ENCODE measurements around the gene ADAM12. TPM values are rescaled to one million over a fixed set of nuclear protein-coding genes. Genes with fewer than 3 reads are reported as not detected.
A peak's percentile ranks its signal among the peaks of the same experiment; 100 is the strongest.

The ADAM12 gene
- total RNA-seq (under 1 TPM in 1 of 2 experiments, not detected in 1; 0.49 TPM), polyA plus RNA-seq (not detected), total RNA-seq (0 to 0.09 (median 0) reads per million in 6 experiments)

GRCh38 chr10:126387931-126388911 lies at the start of gene ADAM12:
Gene ADAM12 (minus strand): TSS chr10:126388477. CDS start chr10:126388145, 332 bp downstream.
- H3K9me3 Mint-ChIP-seq = peaks cover 0 to 14% (median 5%) of the 10 kb centered on the region in 9 donors
- peaks cover 0 to 16% (median 2%) of the 10 kb centered on the region in 3 donors for H3K36me3 Mint-ChIP-seq
- DNase-seq = no peak
- H3K27ac Mint-ChIP-seq = peak within 1 kb of the TSS in 1 of 10 donors; percentile 35
- ATAC-seq = no peak
- peaks cover 22 to 50% (median 44%) of the 10 kb centered on the region in 5 donors for H3K27me3 Mint-ChIP-seq
- peak within 1 kb of the TSS in 4 of 10 donors; percentile 46 to 72 (median 57) for H3K4me3 Mint-ChIP-seq
- peaks cover 0 to 9% (median 5%) of the 10 kb centered on the region in 4 donors for H3K4me1 Mint-ChIP-seq
- POLR2A ChIA-PET = no interaction called here

- Mint-ChIP-seq H3K36me3 (no peaks in the 10 kb centered on the region), H3K4me1 (no peaks in the 10 kb centered on the region), H3K9me3 (peaks cover 0 to 8% (median 2%) of the 10 kb centered on the region in 9 donors), H3K4me3 (no peak overlapping the region), H3K27me3 (peaks cover 7 to 32% (median 18%) of the 10 kb centered on the region in 5 donors), H3K27ac (no peak overlapping the region)
- ATAC-seq (no peak), DNase-seq (no peak)
- POLR2A ChIA-PET = no interaction called here
Measured at GRCh38 chr10:126437635-126438406, 49.5 kb upstream of the ADAM12 start.

DNA sequence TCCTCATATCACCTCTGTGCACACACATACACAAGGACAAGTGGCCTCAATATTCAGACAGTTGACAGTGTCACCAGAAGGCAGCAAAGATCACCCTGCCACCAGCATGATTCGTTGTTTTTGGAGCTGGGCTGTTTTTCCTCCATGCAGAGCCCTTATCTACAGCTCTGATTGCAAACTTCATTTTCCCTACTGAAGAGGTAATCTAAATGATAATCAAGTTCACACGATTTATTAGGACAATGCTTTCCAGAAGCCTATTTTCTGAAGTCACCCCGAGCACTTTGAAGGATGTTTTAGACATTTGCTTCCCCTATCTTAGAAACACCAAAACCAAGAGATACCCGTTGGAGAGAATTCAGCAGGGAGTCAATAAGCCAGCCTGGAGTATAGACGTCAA lies 46.0 kb upstream of the ADAM12 start:
- POLR2A ChIA-PET = no interaction called here
- H3K36me3 Mint-ChIP-seq = no peaks in the 10 kb centered on the region

GRCh38 chr10:126433351-126433750 lies 45.1 kb upstream of the ADAM12 start:
- H3K27ac Mint-ChIP-seq = no peak overlapping the region
- no peak for ATAC-seq
- peaks cover 0 to 6% (median 0%) of the 10 kb centered on the region in 9 donors for H3K9me3 Mint-ChIP-seq
- no peak for DNase-seq
- H3K36me3 Mint-ChIP-seq = no peaks in the 10 kb centered on the region
- POLR2A ChIA-PET = no interaction called here
- no peaks in the 10 kb centered on the region for H3K4me1 Mint-ChIP-seq
- no peak overlapping the region for H3K4me3 Mint-ChIP-seq
- H3K27me3 Mint-ChIP-seq = peaks cover 2 to 18% (median 7%) of the 10 kb centered on the region in 5 donors

More for the DNA sequence above, 46.0 kb upstream of the ADAM12 start:
- peaks cover 0 to 6% (median 0%) of the 10 kb centered on the region in 9 donors for H3K9me3 Mint-ChIP-seq
- ATAC-seq (no peak), DNase-seq (no peak)
- H3K4me1 Mint-ChIP-seq = no peaks in the 10 kb centered on the region
- no peak overlapping the region for H3K27ac Mint-ChIP-seq
- H3K27me3 Mint-ChIP-seq = peaks cover 1 to 23% (median 8%) of the 10 kb centered on the region in 5 donors
- no peak overlapping the region for H3K4me3 Mint-ChIP-seq

- DNase-seq (no peak), ATAC-seq (no peak)
- peaks cover 2 to 20% (median 7%) of the 10 kb centered on the region in 5 donors for H3K27me3 Mint-ChIP-seq
- no peaks in the 10 kb centered on the region for H3K4me1 Mint-ChIP-seq
- POLR2A ChIA-PET = no interaction called here
- H3K27ac Mint-ChIP-seq = no peak overlapping the region
- no peak overlapping the region for H3K4me3 Mint-ChIP-seq
- no peaks in the 10 kb centered on the region for H3K36me3 Mint-ChIP-seq
- H3K9me3 Mint-ChIP-seq = peaks cover 0 to 6% (median 0%) of the 10 kb centered on the region in 9 donors
Measured at GRCh38 chr10:126432507-126432906, 44.2 kb upstream of the ADAM12 start.

DNA sequence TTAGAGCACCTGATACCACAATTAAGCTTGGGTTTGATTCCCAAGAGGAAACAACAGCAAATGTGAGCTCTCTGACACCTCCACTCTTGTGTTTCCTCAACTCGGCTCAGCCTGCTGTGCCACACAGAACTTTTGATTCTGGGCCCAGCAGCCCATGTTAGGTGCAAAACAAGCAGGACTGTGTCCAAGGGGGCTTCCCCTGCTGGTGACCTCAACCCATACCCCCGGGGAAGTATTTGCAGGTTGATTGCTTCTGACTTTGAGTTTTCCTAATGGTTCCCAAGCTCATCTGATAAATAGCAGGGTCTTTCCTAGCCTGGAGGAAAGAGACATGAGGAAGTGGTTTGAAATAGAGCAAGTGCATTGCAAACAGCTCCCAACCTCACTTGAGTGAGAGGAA lies 43.5 kb upstream of the ADAM12 start:
- DNase-seq (no peak), ATAC-seq (no peak)
- Mint-ChIP-seq H3K27me3 (peaks cover under 1 to 27% (median 2%) of the 10 kb centered on the region in 5 donors), H3K4me1 (no peaks in the 10 kb centered on the region), H3K36me3 (no peaks in the 10 kb centered on the region), H3K4me3 (no peak overlapping the region), H3K9me3 (peaks cover 0 to 5% (median 0%) of the 10 kb centered on the region in 9 donors), H3K27ac (no peak overlapping the region)
- POLR2A ChIA-PET = no interaction called here

GRCh38 chr10:126430512-126430911 lies 42.2 kb upstream of the ADAM12 start:
- Mint-ChIP-seq H3K27ac (no peak overlapping the region), H3K4me3 (no peak overlapping the region), H3K4me1 (peaks cover 0 to 2% (median 0%) of the 10 kb centered on the region in 4 donors), H3K9me3 (peaks cover 0 to 6% (median 0%) of the 10 kb centered on the region in 9 donors), H3K27me3 (peaks cover 0 to 21% (median 4%) of the 10 kb centered on the region in 5 donors), H3K36me3 (no peaks in the 10 kb centered on the region)
- DNase-seq = no peak
- no peak for ATAC-seq
- POLR2A ChIA-PET = no interaction called here

DNA sequence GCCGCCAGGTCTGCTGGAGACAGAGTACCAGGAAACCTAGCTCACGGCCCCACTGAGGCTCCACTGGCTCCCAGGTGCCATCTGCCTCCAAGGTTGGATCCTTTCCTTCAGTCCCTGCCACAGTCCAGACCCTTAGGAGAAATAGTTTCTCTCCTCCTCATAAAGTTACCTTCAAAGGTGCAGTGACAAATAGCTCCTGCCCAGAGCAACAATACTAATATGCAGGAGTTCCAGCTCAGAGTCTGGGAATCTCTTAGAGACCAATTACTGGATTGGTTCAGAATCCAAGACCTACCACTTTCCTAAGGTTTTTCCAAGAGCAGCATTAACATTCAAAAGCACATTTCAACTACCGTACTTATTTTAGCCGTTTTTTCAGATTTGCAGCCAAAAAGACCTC lies 41.0 kb upstream of the ADAM12 start:
- POLR2A ChIA-PET = no interaction called here
- peaks cover 0 to 2% (median 0%) of the 10 kb centered on the region in 4 donors for H3K4me1 Mint-ChIP-seq
- DNase-seq (no peak), ATAC-seq (no peak)
- H3K9me3 Mint-ChIP-seq = peaks cover 0 to 19% (median 6%) of the 10 kb centered on the region in 9 donors
- peaks cover 0 to 3% (median 0%) of the 10 kb centered on the region in 3 donors for H3K36me3 Mint-ChIP-seq
- peaks cover 0 to 20% (median 4%) of the 10 kb centered on the region in 5 donors for H3K27me3 Mint-ChIP-seq
- H3K4me3 Mint-ChIP-seq = no peak overlapping the region
- no peak overlapping the region for H3K27ac Mint-ChIP-seq

- Mint-ChIP-seq H3K4me3 (peak overlapping the region in 1 of 10 donors; percentile 31), H3K27me3 (peaks cover 2 to 10% (median 4%) of the 10 kb centered on the region in 5 donors), H3K36me3 (peaks cover 0 to 3% (median 0%) of the 10 kb centered on the region in 3 donors), H3K4me1 (peaks cover 0 to 2% (median 0%) of the 10 kb centered on the region in 4 donors), H3K9me3 (peaks cover 0 to 48% (median 16%) of the 10 kb centered on the region in 9 donors), H3K27ac (no peak overlapping the region)
- DNase-seq = no peak
- POLR2A ChIA-PET = no interaction called here
- ATAC-seq = no peak
Measured at GRCh38 chr10:126425489-126426065, 37.3 kb upstream of the ADAM12 start.

DNA sequence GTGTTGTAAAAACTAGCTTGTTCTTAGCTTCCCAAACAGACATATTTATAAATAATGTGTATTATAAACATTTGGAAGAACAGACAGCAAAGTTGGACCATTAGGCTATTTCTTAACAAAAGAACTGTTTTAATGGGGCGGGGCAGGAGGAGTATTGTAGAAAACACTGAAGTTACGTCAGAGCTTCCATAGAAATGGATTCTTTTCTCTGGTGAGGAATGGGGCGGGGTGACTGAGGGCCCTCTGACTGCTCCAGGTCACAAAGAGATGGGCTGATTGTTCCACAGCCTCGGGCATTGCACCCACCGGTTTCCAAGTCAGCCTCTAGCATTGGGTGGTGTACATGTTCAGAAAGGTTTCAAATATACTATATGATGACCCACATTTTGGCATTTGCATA lies 36.8 kb upstream of the ADAM12 start:
- peaks cover 0 to 2% (median 0%) of the 10 kb centered on the region in 4 donors for H3K4me1 Mint-ChIP-seq
- H3K36me3 Mint-ChIP-seq = peaks cover 0 to 3% (median 0%) of the 10 kb centered on the region in 3 donors
- ATAC-seq (no peak), DNase-seq (no peak)
- POLR2A ChIA-PET = no interaction called here
- peaks cover 0 to 48% (median 16%) of the 10 kb centered on the region in 9 donors for H3K9me3 Mint-ChIP-seq
- H3K27ac Mint-ChIP-seq = no peak overlapping the region
- peaks cover 2 to 10% (median 4%) of the 10 kb centered on the region in 5 donors for H3K27me3 Mint-ChIP-seq
- no peak overlapping the region for H3K4me3 Mint-ChIP-seq

DNA sequence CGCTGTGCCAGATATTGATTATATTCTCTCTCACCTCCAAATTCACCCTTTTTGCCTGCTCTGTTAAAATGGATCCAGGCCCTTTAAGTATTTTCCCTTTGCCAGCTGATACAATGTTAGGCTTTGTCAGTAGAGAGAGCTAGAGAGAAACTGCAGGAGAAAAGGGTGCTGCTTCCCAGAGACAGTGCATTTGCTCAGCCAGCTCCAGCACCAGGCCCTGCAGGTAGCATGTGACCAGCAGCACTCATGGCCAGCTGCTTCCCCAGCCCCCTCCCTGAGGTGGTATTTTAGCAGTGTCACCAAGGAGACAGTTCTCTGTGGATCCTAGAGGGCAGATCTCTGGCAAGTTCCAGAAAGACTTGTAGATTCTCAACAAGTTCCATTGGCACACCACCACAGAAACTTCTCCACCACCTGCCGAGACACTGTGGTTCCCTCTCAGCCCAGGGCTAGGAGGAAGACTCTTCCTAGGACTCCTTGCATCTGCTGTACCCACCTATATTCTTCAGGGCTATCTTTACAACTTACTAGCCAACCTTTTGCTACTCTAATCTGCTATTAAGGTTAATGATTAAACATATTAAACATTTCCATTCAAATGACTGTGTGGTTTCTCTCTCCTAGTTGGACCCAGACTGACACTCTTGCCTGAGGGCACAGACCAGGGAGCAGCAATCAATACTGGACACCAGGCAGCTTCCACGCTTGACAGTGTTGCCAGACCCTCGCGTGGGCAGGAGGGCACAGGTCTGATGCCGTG lies 35.6 kb upstream of the ADAM12 start:
- peaks cover 2 to 18% (median 4%) of the 10 kb centered on the region in 5 donors for H3K27me3 Mint-ChIP-seq
- H3K36me3 Mint-ChIP-seq = peaks cover 0 to 3% (median 0%) of the 10 kb centered on the region in 3 donors
- peaks cover 0 to 2% (median 0%) of the 10 kb centered on the region in 4 donors for H3K4me1 Mint-ChIP-seq
- POLR2A ChIA-PET = no interaction called here
- DNase-seq (no peak), ATAC-seq (no peak)
- H3K4me3 Mint-ChIP-seq = no peak overlapping the region
- no peak overlapping the region for H3K27ac Mint-ChIP-seq
- peaks cover 2 to 54% (median 20%) of the 10 kb centered on the region in 9 donors for H3K9me3 Mint-ChIP-seq
